ENCODE results near the gene CHN1. TPM values are rescaled to one million over a fixed set of nuclear protein-coding genes. Genes with fewer than 3 reads are reported as not detected.

The CHN1 gene
- total RNA-seq, 4 donors from 2014 or later, result 2.7 to 6.1 (median 3.4) TPM

- WGBS, 2 donors, result 92 to 97% methylated on average over 6 to 7 of the region's 7 CpGs
- no peak overlapping the region for H3K4me3 ChIP-seq (ENCODE audit: low read depth, poor library complexity, severe bottlenecking)
- DNase-seq (ENCODE audit: low spot score in 2 of 2), result no peak
- TF ChIP-seq, protein P1, sequence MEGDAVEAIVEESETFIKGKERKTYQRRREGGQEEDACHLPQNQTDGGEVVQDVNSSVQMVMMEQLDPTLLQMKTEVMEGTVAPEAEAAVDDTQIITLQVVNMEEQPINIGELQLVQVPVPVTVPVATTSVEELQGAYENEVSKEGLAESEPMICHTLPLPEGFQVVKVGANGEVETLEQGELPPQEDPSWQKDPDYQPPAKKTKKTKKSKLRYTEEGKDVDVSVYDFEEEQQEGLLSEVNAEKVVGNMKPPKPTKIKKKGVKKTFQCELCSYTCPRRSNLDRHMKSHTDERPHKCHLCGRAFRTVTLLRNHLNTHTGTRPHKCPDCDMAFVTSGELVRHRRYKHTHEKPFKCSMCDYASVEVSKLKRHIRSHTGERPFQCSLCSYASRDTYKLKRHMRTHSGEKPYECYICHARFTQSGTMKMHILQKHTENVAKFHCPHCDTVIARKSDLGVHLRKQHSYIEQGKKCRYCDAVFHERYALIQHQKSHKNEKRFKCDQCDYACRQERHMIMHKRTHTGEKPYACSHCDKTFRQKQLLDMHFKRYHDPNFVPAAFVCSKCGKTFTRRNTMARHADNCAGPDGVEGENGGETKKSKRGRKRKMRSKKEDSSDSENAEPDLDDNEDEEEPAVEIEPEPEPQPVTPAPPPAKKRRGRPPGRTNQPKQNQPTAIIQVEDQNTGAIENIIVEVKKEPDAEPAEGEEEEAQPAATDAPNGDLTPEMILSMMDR (IDR thresholded peaks at IDR 0.05), result no peak
- TF ChIP-seq POLR2A (IDR thresholded peaks at IDR 0.05), result no peak
- intact Hi-C loops (cut with DNase I; ENCODE audit: low total_unique reads), result no loop called here
These were observed 220.9 kb downstream of the CHN1 start for GRCh38 chr2:174784316-174784715.

GRCh38 chr2:174781996-174782395 is 223.2 kb downstream of the CHN1 start:
- 70 to 83% methylated on average over 11 of the region's 11 CpGs for WGBS, 2 donors
- intact Hi-C loops (cut with DNase I; ENCODE audit: low total_unique reads), result no loop called here
- DNase-seq (ENCODE audit: low spot score in 2 of 2), result no peak
- TF ChIP-seq, protein P1 (IDR thresholded peaks at IDR 0.05), result no peak
- no peak for TF ChIP-seq POLR2A (IDR thresholded peaks at IDR 0.05)
- H3K4me3 ChIP-seq (ENCODE audit: low read depth, poor library complexity, severe bottlenecking), result no peak overlapping the region

- no peak for DNase-seq (ENCODE audit: low spot score in 2 of 2)
- intact Hi-C loops (cut with DNase I; ENCODE audit: low total_unique reads), result no loop called here
- no peak for TF ChIP-seq POLR2A (IDR thresholded peaks at IDR 0.05)
- TF ChIP-seq, protein P1 (IDR thresholded peaks at IDR 0.05), result no peak
- H3K4me3 ChIP-seq (ENCODE audit: low read depth, poor library complexity, severe bottlenecking), result no peak overlapping the region
- WGBS, 2 donors, result 90 to 93% methylated on average over 8 to 9 of the region's 9 CpGs
These were observed 223.9 kb downstream of the CHN1 start for GRCh38 chr2:174781298-174781697.

DNA sequence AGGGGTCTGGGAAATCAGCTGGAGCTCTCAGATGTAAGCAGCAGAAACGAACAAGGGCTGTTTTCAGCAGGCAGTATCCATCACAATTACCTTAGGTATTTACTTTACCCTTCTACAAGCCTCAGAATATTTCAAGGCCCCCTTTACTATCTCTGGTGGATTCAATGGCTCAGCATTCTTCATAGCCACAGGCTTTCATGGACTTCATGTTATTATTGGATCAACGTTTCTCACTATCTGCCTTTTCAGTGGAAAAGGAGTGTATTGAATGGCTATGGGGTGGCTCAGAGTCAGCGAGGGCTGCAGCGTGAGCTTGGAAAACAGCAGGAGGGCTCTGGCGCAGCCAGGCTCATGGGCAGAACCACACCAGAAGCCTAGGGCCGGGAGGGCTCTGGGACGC is 224.3 kb downstream of the CHN1 start:
- TF ChIP-seq POLR2A (IDR thresholded peaks at IDR 0.05), result no peak
- TF ChIP-seq, protein P1 (IDR thresholded peaks at IDR 0.05), result no peak
- no peak overlapping the region for H3K4me3 ChIP-seq (ENCODE audit: low read depth, poor library complexity, severe bottlenecking)
- DNase-seq (ENCODE audit: low spot score in 2 of 2), result no peak
- 92 to 94% methylated on average over 7 of the region's 7 CpGs for WGBS, 2 donors
- intact Hi-C loops (cut with DNase I; ENCODE audit: low total_unique reads), result no loop called here

GRCh38 chr2:174780191-174780840 is 224.9 kb downstream of the CHN1 start:
- intact Hi-C loops (cut with DNase I; ENCODE audit: low total_unique reads), result no loop called here
- TF ChIP-seq, protein P1 (IDR thresholded peaks at IDR 0.05), result no peak
- TF ChIP-seq POLR2A (IDR thresholded peaks at IDR 0.05), result no peak
- no peak for DNase-seq (ENCODE audit: low spot score in 2 of 2)
- no peak overlapping the region for H3K4me3 ChIP-seq (ENCODE audit: low read depth, poor library complexity, severe bottlenecking)
- 84 to 90% methylated on average over 5 of the region's 5 CpGs for WGBS, 2 donors
